Peyer's patch (tissue), 4 donors: ENCODE measurements around the gene STK40. TPM values are rescaled to one million over a fixed set of nuclear protein-coding genes. Genes with fewer than 3 reads are reported as not detected.
A peak's percentile ranks its signal among the peaks of the same experiment; 100 is the strongest.

Source experiments
- DNase-seq, 3 donors: peaks; one replicate each; pipeline ENCODE4 v3.0.0-alpha.2; 2017 to 2019
- H3K27ac ChIP-seq, 4 donors: fragments of 200-600 bp; sonication (generic); one replicate each; pipeline ENCODE4 v1.5.1; 2016 to 2019
- H3K27me3 ChIP-seq, 2 donors: fragments of 200-600 bp; sonication (generic); one replicate each; pipeline ENCODE4 v1.5.1; 2019
- H3K36me3 ChIP-seq, 3 donors: fragments of 200-600 bp; sonication (generic); one replicate each; pipeline ENCODE4 v1.5.1; 2016 to 2019
- H3K4me1 ChIP-seq, 4 donors: fragments of 200-600 bp; sonication (generic); one replicate each; pipeline ENCODE4 v1.5.1; 2016 to 2019
- H3K4me3 ChIP-seq, 4 donors: fragments of 200-600 bp; sonication (generic); 1 replicate in 3 of 4; 2 replicates in 1 of 4; pipeline ENCODE4 v1.5.1; 2016 to 2019; ENCODE audit warnings: mild to moderate bottlenecking in 1 of 4
- H3K9me3 ChIP-seq, 4 donors: fragments of 200-600 bp; sonication (generic); one replicate each; pipeline ENCODE4 v1.5.1; 2016 to 2019; ENCODE audit warnings: mild to moderate bottlenecking in 1 of 4
- POLR2A ChIP-seq, 2 donors: fragments of 450-650 bp; IDR thresholded peaks; one replicate each; pipeline ENCODE4 v1.5.1; 2017; ENCODE audit warnings: antibody characterized with exemption in 2 of 2, mild to moderate bottlenecking in 2 of 2, moderate library complexity in 2 of 2
- total RNA-seq, 4 donors: library from RNA; depleted of rRNA; stranded (reverse); fragments of >200 nt; gene quantifications; one replicate each; pipeline ENCODE4 v1.1.0, GENCODE V29; 2016
- TF ChIP-seq, protein P1 (sequence below), 6 experiments: fragments of 450-650 bp in 4 of 6; fragments of 200-600 bp in 2 of 6; sonication (generic) in 1 of 6; IDR thresholded peaks; one replicate each; pipeline ENCODE4 v1.5.1; 2017 to 2019; ENCODE audit warnings: antibody characterized with exemption in 6 of 6, mild to moderate bottlenecking in 3 of 6, moderate library complexity in 1 of 6

The STK40 gene
- total RNA-seq, 4 donors from 2014 or later: 14.0 to 30.2 (median 21.5) TPM

DNA sequence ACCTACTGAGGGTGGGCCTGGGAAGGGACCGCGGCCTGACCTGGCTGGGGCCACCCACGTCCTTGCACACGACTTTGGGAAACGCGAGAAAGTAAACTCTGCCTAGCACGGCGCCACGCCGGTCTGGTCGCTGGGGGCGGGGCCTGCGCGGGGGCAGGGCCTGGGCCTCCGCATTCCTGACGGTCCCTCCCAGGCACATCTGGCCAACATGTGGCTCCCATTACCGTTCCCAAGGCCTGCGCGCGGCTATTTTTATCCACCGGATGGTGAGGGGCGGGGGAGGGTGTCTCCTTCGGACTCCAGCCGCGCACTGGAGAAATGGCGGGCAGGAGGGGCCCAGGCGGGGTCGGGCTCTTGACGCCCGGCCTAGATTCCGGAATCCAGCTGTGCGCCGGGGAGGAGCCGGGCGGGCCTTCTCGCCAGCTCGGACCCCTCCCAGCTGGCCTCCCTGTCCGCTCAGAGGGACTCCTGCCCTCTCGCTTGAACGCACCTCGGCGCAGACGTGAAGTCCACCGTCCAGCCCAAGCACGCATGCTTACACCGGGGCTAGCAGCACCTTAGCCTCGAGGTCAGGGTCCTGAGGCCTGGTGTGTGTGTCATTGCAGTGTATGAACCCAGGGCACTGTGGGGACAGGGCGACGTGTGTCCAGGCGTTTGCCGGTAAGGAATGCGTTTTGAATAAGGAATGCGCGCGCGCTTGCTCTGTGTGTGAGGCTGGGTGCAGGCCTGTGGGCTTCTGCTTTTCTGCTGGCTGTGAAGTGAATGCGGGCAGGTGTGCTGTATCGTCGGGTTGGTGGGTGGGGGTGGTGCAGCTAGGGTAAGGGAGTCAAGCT is 64.4 kb downstream of the STK40 start:
- no peaks in the 10 kb centered on the region for H3K9me3 ChIP-seq
- DNase-seq: peak in 2 of 3 donors; percentile 67 to 74
- TF ChIP-seq, protein P1, sequence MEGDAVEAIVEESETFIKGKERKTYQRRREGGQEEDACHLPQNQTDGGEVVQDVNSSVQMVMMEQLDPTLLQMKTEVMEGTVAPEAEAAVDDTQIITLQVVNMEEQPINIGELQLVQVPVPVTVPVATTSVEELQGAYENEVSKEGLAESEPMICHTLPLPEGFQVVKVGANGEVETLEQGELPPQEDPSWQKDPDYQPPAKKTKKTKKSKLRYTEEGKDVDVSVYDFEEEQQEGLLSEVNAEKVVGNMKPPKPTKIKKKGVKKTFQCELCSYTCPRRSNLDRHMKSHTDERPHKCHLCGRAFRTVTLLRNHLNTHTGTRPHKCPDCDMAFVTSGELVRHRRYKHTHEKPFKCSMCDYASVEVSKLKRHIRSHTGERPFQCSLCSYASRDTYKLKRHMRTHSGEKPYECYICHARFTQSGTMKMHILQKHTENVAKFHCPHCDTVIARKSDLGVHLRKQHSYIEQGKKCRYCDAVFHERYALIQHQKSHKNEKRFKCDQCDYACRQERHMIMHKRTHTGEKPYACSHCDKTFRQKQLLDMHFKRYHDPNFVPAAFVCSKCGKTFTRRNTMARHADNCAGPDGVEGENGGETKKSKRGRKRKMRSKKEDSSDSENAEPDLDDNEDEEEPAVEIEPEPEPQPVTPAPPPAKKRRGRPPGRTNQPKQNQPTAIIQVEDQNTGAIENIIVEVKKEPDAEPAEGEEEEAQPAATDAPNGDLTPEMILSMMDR (IDR thresholded peaks at IDR 0.05): no peak
- TF ChIP-seq POLR2A (IDR thresholded peaks at IDR 0.05): no peak
- H3K27me3 ChIP-seq: no peaks in the 10 kb centered on the region
- H3K36me3 ChIP-seq: no peaks in the 10 kb centered on the region
- H3K4me1 ChIP-seq: peaks cover 0 to 39% (median 20%) of the 10 kb centered on the region in 4 donors
- H3K27ac ChIP-seq: peak overlapping the region; percentile 2 to 88 (median 80)
- H3K4me3 ChIP-seq: peak overlapping the region; percentile 23 to 89 (median 61)

DNA sequence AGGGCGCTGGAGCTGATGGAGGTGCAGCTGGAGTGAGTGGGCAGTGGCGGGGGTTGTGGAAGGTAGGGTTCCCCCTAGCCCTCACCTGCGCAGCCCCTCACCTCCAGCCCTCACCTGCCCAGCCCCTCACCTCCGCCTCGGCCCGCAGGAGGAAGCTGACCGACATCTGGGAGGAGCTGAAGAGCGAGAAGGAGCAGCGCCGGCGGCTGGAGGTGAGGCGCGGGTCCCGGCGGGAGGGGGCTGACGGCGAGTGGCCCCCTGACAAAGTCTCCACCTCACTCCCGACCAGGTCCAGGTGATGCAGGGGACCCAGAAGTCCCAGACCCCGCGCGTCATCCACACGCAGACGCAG is 65.0 kb downstream of the STK40 start:
- no peaks in the 10 kb centered on the region for H3K36me3 ChIP-seq
- no peak for TF ChIP-seq POLR2A (IDR thresholded peaks at IDR 0.05)
- TF ChIP-seq, protein P1 (IDR thresholded peaks at IDR 0.05): no peak
- no peaks in the 10 kb centered on the region for H3K9me3 ChIP-seq
- no peaks in the 10 kb centered on the region for H3K27me3 ChIP-seq
- DNase-seq: no peak
- H3K27ac ChIP-seq: peak overlapping the region; percentile 2 to 88 (median 80)
- peak overlapping the region; percentile 23 to 89 (median 61) for H3K4me3 ChIP-seq
- H3K4me1 ChIP-seq: peaks cover 0 to 39% (median 20%) of the 10 kb centered on the region in 4 donors

DNA sequence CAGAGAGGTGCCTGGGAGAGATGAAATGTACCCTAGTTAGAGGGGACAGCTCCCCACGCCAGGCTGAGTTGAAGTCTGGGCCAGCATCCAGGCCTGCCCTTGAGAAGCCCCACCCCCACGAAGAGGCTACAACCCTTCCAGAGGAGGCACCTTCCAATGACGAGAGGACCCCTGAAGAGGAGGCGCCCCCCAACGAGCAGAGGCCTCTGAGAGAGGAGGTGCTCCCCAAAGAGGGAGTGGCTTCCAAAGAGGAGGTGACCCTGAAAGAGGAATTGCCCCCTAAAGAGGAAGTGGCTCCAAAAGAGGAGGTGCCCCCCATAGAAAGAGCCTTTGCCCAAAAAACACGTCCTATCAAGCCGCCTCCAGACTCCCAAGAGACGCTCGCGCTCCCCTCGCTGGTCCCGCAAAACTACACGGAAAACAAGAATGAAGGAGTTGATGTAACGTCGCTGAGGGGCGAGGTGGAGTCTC is 65.4 kb downstream of the STK40 start:
- H3K36me3 ChIP-seq: no peaks in the 10 kb centered on the region
- no peak for TF ChIP-seq POLR2A (IDR thresholded peaks at IDR 0.05)
- TF ChIP-seq, protein P1 (IDR thresholded peaks at IDR 0.05): no peak
- H3K4me3 ChIP-seq: peak overlapping the region; percentile 23 to 89 (median 61)
- no peaks in the 10 kb centered on the region for H3K27me3 ChIP-seq
- H3K4me1 ChIP-seq: peaks cover 0 to 39% (median 20%) of the 10 kb centered on the region in 4 donors
- no peak for DNase-seq
- peak overlapping the region; percentile 2 to 88 (median 80) for H3K27ac ChIP-seq
- no peaks in the 10 kb centered on the region for H3K9me3 ChIP-seq

DNA sequence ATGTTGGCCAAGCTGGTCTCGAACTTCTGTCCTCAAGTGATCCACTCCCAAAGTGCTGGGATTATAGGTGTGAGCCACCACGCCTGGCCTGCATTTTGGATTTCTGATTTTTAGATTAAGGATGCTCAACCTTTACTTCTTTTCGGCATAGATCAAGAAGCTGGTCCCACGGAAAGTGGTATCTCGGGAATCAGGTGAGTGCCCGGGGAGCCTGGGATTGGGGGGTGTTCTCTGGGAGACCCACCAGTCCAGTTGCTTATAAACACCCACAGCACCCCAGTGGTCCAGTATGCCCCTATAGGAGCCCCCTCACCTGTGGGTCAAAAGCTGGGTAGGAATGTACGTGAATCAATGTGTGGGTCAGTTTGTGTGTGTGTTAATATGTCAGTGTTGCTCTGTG is 76.3 kb downstream of the STK40 start:
- Histone ChIP-seq H3K27me3 (no peaks in the 10 kb centered on the region), H3K9me3 (no peaks in the 10 kb centered on the region), H3K36me3 (peaks cover 0 to 5% (median 0%) of the 10 kb centered on the region in 3 donors), H3K4me3 (no peak overlapping the region), H3K27ac (no peak overlapping the region), H3K4me1 (peaks cover 5 to 14% (median 7%) of the 10 kb centered on the region in 4 donors)
- TF ChIP-seq POLR2A (IDR thresholded peaks at IDR 0.05): no peak
- TF ChIP-seq, protein P1 (IDR thresholded peaks at IDR 0.05): no peak
- DNase-seq: peak in 1 of 3 donors; percentile 15

DNA sequence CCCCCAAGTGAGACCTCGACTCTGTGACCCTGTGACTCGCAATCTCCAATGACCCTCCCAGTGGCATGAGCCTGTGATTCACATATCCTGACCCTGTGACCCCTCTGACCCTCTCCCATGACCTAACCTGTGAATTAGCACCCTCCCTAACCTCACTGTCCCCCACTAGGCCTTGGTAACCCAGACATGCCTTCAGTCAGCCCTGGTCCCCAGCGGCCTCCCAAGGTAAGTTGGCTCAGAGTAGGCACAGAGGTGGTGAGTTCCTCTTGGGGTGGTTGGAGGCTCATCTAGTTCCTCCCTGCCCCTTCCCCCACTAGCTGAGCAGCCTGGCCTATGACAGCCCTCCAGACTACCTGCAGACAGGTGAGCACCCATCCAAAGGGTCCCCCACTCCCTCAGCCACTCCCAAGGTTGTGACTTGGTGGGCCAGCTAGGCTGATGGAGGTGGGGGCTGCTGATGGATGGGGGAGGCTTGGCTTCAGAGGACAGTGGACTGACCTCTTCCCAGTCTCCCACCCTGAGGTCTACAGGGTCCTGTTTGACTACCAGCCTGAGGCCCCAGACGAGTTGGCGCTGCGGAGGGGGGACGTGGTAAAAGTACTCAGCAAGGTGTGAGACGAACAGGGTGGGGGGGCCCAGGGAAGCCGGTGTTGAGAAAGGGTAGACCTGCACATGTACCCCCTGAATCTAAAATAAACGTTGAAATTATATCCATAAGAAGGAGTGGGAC is 78.0 kb downstream of the STK40 start:
- no peaks in the 10 kb centered on the region for H3K9me3 ChIP-seq
- peak in 1 of 3 donors; percentile 45 for DNase-seq
- peak overlapping the region; percentile 65 to 84 (median 82) for H3K4me3 ChIP-seq
- no peak for TF ChIP-seq POLR2A (IDR thresholded peaks at IDR 0.05)
- TF ChIP-seq, protein P1 (IDR thresholded peaks at IDR 0.05): no peak
- H3K27ac ChIP-seq: no peak overlapping the region
- H3K36me3 ChIP-seq: peaks cover 0 to 17% (median 0%) of the 10 kb centered on the region in 3 donors
- no peaks in the 10 kb centered on the region for H3K27me3 ChIP-seq
- H3K4me1 ChIP-seq: peaks cover 5 to 14% (median 7%) of the 10 kb centered on the region in 4 donors
